ENCODE measurements around the gene FOXB1.

FOXB1 gene

DNA sequence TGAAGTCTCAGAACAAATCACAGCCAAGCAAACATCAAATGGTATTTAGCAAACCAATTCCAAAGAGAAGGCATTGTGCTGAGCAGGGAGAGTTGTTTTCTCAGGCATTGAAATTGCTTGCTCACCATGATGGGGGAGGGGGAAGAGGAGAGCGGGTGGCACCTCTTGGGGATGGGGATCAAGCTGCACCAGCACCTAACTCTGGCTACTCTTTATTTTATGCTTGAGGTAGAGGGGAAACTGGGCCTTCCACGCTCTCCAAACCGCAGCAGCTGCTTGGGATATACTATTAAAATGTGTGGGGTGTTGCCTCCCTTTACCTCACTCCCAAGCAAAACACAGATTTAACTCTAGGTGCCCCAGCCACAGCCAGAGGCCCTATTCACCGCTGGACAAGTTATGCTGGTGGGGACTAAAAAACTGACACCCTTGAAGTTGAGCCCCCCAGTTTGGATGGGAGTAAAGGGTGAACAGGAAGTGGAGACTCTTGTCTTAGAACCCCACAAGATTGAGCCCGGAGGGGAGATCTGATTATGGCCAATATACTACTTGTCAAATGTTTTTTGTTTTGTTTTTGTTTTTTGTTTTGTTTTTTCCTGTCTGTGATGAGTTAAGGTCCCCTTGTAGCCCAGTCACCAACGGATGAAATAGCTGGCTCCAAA, 5.0 kb upstream of the FOXB1 start:
- DNase-seq (ENCODE audit: low spot score): no peak

DNA sequence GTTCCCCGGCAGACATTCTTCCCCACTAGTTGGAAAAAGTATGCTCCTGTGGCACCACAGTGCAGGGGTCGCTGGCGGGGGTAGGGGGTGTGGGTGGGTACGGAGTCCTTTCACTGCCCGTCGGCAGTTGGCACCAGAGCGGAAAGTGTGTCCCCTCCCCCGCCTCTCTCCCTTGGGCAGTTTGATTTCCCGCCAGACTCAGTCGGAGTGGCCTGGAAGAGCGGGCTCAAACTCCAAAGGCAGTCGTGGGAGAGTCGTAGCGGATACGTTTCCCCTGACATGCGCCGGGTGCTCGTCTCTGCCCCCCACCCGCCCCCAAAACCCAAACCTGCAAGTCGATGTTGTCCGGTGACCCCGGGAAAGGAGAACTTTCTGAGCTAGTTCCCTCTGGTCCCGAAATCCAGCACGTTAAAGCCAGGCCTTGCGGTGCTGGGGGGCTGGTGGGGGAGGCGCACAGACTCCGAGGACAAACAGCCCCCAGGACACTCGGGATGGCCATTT, 4.4 kb upstream of the FOXB1 start:
- no peak for DNase-seq (ENCODE audit: low spot score)

DNA sequence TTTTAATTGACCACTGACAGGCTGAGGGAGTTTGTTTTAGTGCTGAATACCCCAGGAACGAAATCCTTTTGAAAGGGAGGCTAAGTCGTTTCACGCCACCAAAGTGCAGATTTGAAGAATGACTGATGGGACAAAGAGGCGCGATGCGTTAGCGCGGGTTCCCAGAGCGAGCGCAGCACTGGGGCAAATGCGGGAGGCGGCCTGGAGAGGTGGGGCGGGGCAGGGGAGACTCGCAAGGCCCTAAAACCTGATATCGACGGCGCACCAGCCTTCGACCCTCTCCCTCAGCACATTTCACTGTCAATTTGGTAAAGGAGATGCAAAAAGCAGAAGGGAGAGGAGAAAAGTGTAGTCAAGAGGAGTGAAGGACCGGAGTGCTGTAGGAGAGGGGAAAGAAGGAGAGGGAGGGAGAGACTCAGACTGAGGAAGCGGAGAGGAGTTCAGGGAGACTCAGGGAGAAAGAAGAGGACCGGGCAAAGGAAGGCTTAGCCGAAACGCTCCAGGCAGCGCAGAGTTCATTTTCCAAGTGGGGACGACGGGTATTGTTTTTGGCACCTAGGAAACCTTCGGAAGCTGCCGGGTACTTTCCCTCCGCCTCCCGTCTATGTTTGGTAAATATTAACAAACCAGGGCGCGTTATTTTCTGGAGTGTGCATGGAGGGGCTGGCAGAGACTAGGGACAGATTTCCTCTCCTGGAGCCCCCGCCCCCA, 3.8 kb upstream of the FOXB1 start:
- no peak for DNase-seq (ENCODE audit: low spot score)

DNA sequence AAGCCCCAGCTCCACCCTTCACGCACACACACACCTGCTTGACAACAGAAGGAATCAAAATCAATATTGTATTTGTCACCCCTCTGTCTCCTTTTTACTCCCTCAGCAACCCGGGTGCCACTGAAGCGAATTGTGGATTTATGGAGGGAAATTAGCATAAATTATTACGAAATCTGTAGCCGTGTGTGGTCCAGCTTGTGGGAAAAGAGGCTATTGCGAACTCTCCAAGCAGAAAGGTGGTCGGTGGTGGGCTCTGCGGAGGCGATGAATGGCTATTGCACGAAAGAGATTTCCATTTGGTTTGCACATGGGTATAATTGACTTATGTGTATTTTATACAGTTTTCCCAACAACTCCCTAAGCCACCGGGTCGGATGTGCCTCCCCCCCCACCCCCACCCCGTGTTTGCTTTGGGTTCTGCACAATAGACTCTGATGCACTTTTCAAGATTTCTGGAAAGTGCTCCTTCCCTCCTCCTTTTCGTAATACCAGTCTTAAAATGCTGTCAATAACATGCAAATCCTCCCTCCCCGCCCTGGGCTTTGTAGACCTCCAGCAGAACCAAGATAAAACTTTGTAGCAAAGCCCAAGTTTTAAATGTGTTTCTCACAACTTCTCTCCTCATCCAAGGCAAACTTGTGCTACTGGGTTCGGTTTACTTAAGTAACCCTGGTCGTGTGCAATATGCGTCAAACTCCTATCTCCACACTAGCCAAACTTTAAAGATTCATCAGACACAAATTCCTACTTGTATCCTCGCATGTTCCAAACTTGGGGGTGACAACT, 3.1 kb upstream of the FOXB1 start:
- no peak for DNase-seq (ENCODE audit: low spot score)

DNA sequence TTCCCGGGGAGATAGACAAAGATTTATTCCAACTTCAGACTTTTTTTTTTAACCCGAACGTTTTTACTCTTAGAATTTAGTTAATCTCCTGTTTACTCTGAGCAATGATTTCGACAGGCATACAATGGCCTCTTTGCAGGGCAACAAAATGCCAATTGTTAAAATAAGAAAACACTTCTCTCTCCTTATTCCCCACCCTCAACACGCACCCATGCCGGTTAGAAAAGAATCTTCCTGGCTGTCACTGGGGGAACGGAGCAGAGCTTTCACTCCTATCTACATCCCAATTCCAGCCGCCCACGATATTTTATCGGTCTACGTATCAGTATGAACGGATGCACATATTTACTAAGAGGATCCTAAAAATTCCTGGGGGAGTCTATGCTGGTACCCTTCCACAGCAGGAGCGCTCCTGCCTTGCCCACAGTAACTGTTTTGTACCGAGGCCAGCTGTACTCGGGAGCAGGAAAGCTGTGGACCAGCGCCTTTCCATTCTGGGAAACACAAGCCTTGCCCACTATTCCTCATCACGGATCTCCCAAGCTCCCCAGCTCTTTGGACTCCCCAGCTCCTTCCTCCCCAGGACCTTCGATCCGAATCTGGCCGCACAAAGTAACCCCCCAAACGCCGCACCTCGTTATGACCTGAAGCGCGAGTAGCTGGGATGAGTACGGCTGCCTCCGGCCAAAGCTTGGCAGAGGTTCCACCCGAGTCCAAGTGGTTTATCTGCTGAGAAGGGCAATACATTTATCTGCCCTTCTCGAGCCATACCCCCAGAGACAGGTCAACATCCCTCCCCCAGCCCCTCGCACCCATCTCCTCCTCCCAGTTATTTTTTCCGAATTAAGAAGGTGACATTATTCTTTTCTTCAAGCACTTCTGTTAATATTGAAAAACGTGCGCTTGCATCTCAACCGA, 2.2 kb upstream of the FOXB1 start:
- no peak for DNase-seq (ENCODE audit: low spot score)

DNA sequence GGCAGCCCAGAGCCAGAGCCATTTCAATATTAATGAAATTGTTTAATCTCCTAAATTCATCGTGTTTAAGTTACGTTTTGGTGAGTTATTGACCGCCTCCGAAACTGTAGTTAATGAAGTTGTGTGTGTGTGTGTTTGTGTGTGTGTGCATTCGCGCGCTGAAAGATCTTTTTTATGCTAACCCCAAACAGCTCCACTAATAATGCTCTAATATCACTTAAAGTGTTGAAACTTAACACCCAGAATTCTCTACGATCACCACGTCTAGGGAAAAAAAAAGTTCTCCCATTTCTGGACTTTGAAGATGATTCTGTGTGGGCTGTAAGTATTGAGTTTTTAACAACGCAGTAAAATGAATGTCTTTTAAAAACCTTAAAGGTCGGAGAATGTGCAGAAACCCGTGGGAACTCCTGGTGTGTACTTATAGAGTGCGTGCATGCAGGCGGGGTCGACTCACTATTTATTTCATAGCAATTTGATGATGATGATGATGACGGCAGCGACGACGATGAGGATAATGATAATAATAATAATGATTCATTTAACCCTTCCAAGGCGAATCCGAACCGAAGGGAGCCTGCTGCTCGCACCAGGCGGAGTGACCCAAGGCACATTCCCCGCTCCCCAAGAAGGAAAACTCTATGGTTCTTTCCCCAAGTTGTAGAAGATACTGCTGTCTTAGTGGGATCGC, 1.4 kb upstream of the FOXB1 start:
- no peak for DNase-seq (ENCODE audit: low spot score)

DNA sequence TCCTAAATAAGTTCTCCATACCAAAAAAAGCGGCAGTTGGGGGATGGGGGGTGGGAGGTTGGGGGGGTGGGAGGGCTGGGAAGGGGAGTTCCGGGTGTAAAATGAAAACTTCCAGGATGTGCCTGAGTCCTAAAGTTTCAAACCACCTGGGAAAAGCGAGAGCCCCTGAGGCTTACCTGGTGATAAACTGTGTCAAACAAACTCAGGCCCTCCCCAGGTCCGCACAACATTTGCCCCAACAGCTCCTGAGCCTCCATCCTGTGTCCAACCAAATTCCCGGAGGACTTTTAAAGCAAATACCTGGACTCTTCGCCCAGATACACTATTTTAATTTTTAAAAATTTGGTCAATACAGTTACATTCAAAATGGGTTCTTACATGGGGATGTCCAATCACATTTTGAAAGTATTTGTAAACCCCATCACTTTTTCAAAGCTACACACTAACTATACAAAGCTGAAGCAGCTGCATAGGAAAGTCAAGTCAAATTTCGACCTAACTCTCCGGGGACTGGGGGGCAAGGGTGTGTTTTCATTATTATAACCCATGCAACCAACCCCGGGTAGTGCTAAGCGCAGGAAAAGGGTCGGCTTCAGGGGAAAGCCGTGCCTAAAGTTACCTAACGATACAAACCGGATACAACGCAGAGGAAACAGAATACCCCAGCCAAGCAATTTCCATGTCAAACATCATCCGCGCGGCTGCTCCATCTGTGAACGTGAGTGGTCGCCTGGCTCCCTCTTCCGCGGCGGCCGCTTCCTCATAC, 685 bp upstream of the FOXB1 start:
- DNase-seq (ENCODE audit: low spot score): no peak

DNA sequence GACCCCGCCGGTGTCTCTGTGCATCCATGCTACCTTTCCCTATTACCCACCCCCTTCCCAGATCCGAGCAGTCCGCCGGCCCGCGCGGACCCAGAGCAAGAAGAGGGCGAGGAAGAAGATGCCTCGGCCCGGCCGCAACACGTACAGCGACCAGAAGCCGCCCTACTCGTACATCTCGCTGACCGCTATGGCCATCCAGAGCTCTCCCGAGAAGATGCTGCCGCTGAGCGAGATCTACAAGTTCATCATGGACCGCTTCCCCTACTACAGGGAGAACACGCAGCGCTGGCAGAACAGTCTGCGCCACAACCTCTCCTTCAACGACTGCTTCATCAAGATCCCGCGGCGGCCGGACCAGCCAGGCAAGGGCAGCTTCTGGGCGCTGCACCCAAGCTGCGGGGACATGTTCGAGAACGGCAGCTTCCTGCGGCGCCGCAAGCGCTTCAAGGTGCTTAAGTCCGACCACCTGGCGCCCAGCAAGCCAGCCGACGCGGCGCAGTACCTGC, 788 bp downstream of the FOXB1 start:
- no peak for DNase-seq (ENCODE audit: low spot score)

DNA sequence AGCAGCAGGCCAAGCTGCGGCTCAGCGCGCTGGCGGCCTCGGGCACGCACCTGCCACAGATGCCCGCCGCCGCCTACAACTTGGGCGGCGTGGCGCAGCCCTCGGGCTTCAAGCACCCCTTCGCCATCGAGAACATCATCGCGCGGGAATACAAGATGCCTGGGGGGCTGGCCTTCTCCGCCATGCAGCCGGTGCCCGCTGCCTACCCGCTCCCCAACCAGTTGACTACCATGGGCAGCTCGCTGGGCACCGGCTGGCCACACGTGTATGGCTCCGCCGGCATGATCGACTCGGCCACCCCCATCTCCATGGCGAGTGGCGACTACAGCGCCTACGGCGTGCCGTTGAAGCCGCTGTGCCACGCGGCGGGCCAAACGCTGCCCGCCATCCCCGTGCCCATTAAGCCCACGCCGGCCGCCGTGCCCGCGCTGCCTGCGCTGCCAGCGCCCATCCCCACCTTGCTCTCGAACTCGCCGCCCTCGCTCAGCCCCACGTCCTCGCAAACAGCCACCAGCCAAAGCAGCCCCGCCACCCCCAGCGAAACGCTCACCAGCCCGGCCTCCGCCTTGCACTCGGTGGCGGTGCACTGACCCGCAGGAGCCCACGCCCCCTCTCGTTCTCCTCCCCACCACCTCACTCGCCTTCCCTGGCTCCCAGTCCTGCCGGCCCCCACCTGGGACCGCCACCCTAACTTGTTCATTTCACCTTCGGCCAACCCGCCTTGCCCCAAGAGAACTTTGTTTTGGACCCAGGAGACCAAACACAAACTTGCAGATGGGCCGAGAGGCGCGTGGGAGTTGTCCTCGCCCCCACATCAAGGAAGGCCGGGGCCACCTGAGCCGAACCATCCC, 1.5 kb downstream of the FOXB1 start:
- no peak for DNase-seq (ENCODE audit: low spot score)

DNA sequence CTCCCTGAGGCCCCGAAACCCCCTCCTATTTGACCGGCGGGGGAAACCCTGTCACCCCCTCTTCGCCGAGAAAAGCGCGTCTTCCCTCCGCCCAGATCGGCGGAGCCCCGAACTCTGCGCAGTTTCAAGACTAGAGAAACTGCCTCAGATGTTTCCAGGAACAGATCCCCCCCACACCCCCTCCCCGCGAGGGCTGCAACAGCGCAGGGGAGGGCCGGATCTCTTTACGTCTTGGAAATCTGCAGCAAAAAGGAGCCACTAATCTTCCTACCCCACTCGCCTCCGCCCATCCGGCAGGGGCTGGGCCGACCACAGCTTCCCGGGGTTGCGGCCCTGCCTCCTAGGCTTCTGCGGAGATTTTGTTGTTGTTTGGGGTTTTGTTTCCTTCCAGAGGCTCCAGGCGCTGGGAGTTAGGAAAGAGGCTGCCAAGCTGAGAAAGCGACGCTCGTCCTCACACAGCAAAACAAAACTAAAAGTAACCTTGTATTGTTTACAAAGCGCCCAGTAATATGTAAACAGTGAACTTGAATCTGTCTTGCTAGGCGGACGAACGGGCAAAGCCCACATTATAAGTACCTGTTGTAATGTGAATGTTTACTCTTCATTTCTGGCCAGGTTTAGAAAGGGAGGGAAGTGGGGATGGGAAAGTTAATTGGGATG, 2.2 kb downstream of the FOXB1 start:
- peak; percentile 67 for DNase-seq (ENCODE audit: low spot score)

DNA sequence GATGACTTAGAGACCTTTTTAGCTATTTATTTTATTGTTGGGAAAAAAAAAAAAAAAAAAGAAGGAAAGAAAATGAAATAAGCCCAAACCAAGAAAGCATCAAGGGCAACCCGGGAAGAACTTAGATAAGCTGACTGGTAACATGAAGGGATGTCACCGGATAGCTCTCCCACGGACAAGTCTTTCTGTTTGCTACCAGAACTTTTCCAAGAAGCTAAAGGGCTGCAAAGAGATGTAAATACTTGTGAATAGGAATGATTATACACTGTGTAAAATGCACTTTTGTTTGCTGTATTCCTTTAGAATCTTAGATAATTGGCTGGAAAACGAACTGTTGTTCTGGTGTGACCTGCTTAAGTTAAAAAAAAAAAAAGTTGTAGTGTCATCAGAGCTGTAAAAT, 2.8 kb downstream of the FOXB1 start:
- DNase-seq (ENCODE audit: low spot score): no peak

DNA sequence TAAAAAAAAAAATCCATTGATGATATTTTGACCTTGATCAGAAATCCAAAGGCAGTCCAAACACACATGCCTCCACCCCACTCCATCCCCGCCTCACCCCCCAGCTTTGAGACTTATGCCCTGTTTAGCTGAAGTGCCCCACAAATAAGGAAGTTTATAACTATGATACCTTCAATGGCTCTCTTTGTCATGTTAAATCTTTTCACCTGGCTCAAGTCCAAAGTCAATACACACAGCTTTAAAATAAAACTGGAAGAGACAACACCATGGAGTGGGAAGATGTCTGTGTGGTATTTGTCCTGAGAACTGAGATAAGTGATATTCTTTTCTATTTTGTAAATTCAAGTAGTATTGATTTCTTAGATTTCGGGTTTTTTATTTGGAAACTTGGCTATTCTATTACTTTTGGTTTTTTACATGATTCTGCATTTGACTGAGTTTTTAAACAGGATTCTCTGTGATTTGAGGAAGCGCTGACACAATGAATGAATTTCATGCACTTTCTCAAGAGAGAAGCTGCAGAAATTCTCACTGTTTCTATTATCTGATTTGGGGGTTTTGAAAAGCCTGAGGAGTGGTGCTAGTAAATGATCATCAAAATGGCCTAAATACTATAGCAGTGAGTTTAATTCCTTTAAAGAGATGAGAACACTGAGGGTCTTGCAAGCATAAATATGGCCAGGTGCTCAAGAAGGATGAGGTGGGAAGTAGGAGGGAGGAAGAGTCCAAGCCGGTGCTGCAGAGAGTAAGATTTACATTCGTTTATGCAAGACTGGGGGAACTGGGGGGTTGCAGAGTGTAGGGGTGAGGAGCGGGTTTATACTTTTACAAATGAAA, 5.2 kb downstream of the FOXB1 start:
- no peak for DNase-seq (ENCODE audit: low spot score)

DNA sequence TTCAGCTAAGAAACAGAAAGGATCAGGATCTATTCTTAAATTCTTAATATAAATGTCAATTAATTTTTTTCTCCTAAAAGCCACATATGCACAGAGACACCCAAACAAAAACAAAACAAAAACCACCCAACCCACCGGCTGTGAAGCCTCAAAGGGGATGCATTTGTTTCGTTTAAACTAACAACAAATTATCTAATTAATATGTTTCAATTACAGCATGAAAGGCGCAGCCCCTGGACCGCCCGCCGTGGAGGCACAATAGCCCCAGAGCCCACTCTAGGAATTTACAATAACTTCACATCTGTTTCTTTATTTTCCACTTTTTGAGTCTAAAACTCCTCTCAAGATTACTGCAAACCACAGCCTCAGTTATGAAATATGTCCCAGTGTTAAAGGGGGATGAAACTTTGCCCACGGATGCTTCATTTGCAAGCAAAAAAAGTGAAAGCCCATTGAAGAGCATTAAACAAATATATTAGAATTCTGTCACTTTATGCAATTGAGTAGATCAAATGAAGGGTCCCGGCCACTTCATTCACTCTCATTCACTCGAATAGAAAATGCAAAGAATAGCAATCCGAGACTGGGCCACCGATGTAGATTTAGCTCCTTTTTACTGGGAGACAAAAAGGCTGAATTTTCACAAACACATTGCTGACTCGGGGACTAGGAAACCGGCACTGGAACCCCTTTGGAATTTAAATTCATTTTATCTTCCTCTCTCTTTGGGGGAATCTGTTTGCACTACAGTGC, 6.0 kb downstream of the FOXB1 start:
- DNase-seq (ENCODE audit: low spot score): no peak

DNA sequence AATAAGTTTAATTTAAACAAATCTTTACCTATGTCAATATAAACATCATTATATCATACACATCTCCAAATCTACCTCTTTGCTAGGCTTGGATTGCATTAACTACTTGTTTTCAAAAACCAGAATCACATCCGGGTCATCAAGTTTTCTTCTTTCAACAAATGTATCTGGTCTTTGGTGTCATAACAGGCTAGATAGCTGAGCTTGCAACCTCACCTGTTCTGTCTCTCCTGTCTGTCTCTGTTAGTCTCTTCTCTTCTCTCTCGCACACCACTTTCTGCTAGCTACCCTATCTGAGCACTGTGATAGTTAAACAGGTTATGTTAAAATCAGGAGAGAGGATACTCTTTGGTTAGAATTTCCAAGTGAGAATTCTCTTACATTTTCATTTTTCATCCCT, 6.7 kb downstream of the FOXB1 start:
- DNase-seq (ENCODE audit: low spot score): no peak

DNA sequence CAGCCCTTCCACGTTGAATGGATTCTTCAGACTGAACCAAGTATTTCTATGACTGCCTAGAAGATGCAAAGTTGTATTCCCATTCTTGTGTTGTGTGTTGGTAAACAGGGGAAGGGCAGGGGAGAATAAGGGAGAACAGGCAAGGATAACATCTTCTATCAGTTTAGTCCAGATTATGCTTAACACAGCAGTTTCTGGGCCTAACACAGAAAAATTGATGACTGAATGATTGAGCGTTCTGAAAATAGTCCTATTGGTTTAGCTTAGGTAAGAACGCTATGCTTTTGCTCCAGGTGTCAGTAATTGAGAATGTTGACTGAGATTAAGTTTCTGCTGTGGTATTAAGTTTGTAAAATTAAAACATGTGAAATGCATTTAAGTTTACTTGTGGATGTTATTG, 8.6 kb downstream of the FOXB1 start:
- no peak for DNase-seq (ENCODE audit: low spot score)

DNA sequence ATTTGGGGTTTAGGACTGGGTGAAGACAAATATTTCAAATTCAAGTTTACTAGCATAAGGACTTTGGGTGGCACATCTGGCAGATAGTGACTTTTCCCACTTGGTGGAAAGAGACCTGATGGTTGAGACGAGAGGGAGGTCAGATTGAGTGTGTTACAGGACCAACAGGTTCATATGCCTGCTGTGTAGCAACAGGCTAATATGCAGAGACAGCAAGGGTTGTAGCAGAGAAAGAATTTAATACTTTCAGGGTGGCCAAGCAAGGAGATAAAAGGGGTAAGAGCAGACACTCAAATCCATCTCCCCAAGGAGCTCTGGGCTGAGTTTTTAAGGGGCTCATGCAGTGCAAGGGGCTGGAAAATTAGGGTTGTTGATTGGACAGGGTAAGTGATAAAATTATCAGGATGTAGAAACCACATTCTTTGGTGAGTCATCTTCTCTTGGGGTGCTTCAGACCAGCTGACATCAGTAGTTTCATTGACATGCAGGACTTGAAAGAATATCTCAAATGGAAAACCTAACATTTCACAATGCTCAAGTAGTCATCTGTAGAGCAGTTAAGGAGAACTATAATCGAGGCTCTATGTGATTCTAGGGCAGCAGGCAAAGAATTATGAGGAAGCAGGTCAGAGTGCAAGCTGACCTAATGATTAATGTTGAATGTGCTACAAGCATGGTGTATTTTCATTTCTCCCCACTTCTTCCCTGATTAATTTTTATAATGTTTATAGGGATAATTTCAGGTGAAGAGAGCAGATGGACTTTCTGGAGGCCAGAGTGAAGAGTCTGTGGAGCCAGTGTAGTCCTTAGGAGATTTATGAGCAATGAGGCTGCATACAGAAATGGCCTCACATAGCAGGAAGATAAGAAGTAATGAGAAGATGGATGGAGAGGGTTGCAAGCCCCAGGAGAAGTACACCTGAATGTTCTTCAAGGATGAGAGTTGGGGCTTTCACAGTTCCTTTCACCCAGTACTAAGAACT, 13.7 kb downstream of the FOXB1 start:
- DNase-seq (ENCODE audit: low spot score): no peak

Data from GM03348 (cell line).